GM19025 (cell line): ENCODE results near the gene TMEM109.

Experiments used
- ATAC-seq: cut with Tn5 transposase; IDR thresholded peaks from one replicate; pipeline ENCODE4 v1.9.1; 2021; ENCODE audit warnings: mild to moderate bottlenecking, low read depth, moderate library complexity; ENCODE audit not compliant: unreplicated experiment

Gene TMEM109

GRCh38 chr11:60960405-60960804 is 46.4 kb downstream of the TMEM109 start:
- ATAC-seq, result no peak

- ATAC-seq, result no peak
These were observed 50.8 kb downstream of the TMEM109 start for GRCh38 chr11:60964801-60965200.

- no peak for ATAC-seq
These were observed 52.9 kb downstream of the TMEM109 start for GRCh38 chr11:60966890-60967289.

GRCh38 chr11:60968223-60968622 is 54.3 kb downstream of the TMEM109 start:
- ATAC-seq, result no peak

- no peak for ATAC-seq
These were observed 56.4 kb downstream of the TMEM109 start for GRCh38 chr11:60970369-60970774.

GRCh38 chr11:60970890-60971289 is 56.9 kb downstream of the TMEM109 start:
- no peak for ATAC-seq

GRCh38 chr11:60971520-60971919 is 57.6 kb downstream of the TMEM109 start, which contains the start of gene CD6:
Gene CD6 (plus strand): TSS chr11:60971680. CDS start chr11:60971866, 186 bp downstream.
- ATAC-seq, result no peak

GRCh38 chr11:60972182-60973030 is 58.4 kb downstream of the TMEM109 start:
- ATAC-seq, result no peak
